H1 (cell line): ENCODE data around the gene TPO. TPM values are rescaled to one million over a fixed set of nuclear protein-coding genes. Genes with fewer than 3 reads are reported as not detected.

Experiments used
- CTCF ChIA-PET: fragments of 300-600 bp; sonication (Branson Sonifier 250); formaldehyde crosslinking; loops from one replicate; lab custom pipeline; 2021; ENCODE audit not compliant: partially characterized antibody; lab: Charles Lee
- POLR2A ChIA-PET: fragments of 300-600 bp; sonication (Branson Sonifier 250); formaldehyde crosslinking; loops from one replicate; lab custom pipeline; 2021; ENCODE audit warnings: inconsistent platforms; ENCODE audit not compliant: partially characterized antibody; lab: Charles Lee
- DNase-seq, 2 experiments: peaks; one replicate each; pipeline versions ENCODE4 v3.0.0 to v3.0.0-alpha.2; 2010 to 2022; ENCODE audit warnings: low spot score in 2 of 2, low read depth in 1 of 2, mixed read lengths in 1 of 2
- FAIRE-seq: peaks from 2 replicates; lab custom pipeline; 2011; peaks lifted over from hg19 to GRCh38; lab: Jason Lieb, UNC
- H2AFZ ChIP-seq: 2 replicates; pipeline ENCODE4 v1.8.1; 2012; ENCODE audit warnings: low read length, inconsistent platforms
- H2AK5ac ChIP-seq: 2 replicates; pipeline ENCODE4 v1.6.1; 2013; ENCODE audit warnings: low read depth, low read length
- H2BK120ac ChIP-seq: replicated peaks from 2 replicates; pipeline ENCODE3; 2013; ENCODE audit warnings: low read depth, low read length, inconsistent platforms
- H2BK12ac ChIP-seq: 2 replicates; pipeline ENCODE4 v1.6.1; 2013; ENCODE audit warnings: low read depth, low read length
- H2BK15ac ChIP-seq: 2 replicates; pipeline ENCODE4 v1.6.1; 2013; ENCODE audit warnings: low read length
- H2BK20ac ChIP-seq: 2 replicates; pipeline ENCODE4 v1.6.1; 2013; ENCODE audit warnings: low read length
- H2BK5ac ChIP-seq: 2 replicates; pipeline ENCODE4 v1.6.1; 2013; ENCODE audit warnings: low read depth, low read length
- H3K14ac ChIP-seq: 2 replicates; pipeline ENCODE4 v1.6.1; 2013; ENCODE audit warnings: inconsistent platforms; ENCODE audit not compliant: insufficient read length
- H3K18ac ChIP-seq: 2 replicates; pipeline ENCODE4 v1.6.1; 2013; ENCODE audit warnings: low read length; ENCODE audit errors: extremely low read depth
- H3K23ac ChIP-seq: 2 replicates; pipeline ENCODE4 v1.6.1; 2013; ENCODE audit warnings: inconsistent platforms; ENCODE audit not compliant: insufficient read length
- H3K23me2 ChIP-seq: 2 replicates; pipeline ENCODE4 v1.6.1; 2013; ENCODE audit warnings: low read depth, low read length
- H3K27ac ChIP-seq: 2 replicates; pipeline ENCODE4 v1.6.1; 2011; ENCODE audit warnings: low read depth, low read length, inconsistent platforms
- H3K27me3 ChIP-seq, 4 experiments: replicated peaks in 1 of 4; 1 replicate in 1 of 4; 2 replicates in 3 of 4; pipeline versions ENCODE4 v1.6.1 to v1.8.1; 2011 to 2013; ENCODE audit warnings: low read length in 3 of 4, mild to moderate bottlenecking in 3 of 4, inconsistent platforms in 2 of 4, mixed read lengths in 2 of 4, moderate library complexity in 1 of 4; ENCODE audit not compliant: control insufficient read depth in 3 of 4, insufficient read depth in 3 of 4; ENCODE audit errors: extremely low read depth in 1 of 4
- H3K36me3 ChIP-seq, 4 experiments: 2 replicates each; pipeline versions ENCODE4 v1.6.1 to v1.8.1; 2011 to 2013; ENCODE audit warnings: mild to moderate bottlenecking in 4 of 4, low read length in 3 of 4, moderate library complexity in 2 of 4, control low read depth in 1 of 4, inconsistent platforms in 1 of 4; ENCODE audit not compliant: insufficient read depth in 4 of 4, control insufficient read depth in 2 of 4
- H3K4ac ChIP-seq: replicated peaks from 2 replicates; pipeline ENCODE3; 2013; ENCODE audit warnings: low read length, low read depth, mixed read lengths, inconsistent platforms; ENCODE audit not compliant: insufficient read length
- H3K4me1 ChIP-seq, 4 experiments: replicated peaks in 1 of 4; 1 replicate in 1 of 4; 2 replicates in 3 of 4; pipeline versions ENCODE4 v1.6.1 to v1.8.1; 2011 to 2013; ENCODE audit warnings: low read length in 3 of 4, inconsistent platforms in 2 of 4, mixed read lengths in 1 of 4; ENCODE audit not compliant: insufficient read depth in 4 of 4, control insufficient read depth in 3 of 4
- H3K4me2 ChIP-seq, 2 experiments: 2 replicates each; pipeline versions ENCODE4 v1.6.1 to v1.8.1; 2011 to 2013; ENCODE audit warnings: low read depth in 2 of 2, low read length in 2 of 2, control low read depth in 1 of 2, inconsistent platforms in 1 of 2, mild to moderate bottlenecking in 1 of 2; ENCODE audit not compliant: insufficient read depth in 1 of 2
- H3K4me3 ChIP-seq, 4 experiments: fragments of 200-600, 300-600 bp in 1 of 4; sonication (generic), shearing (Covaris generic), sonication (Bioruptor Twin) in 1 of 4; 2 replicates each; pipeline versions ENCODE4 v1.5.1 to v1.8.1; 2011 to 2016; ENCODE audit warnings: low read length in 4 of 4, low read depth in 3 of 4, control low read depth in 2 of 4, inconsistent platforms in 2 of 4, mild to moderate bottlenecking in 2 of 4, mixed read lengths in 1 of 4, moderate library complexity in 1 of 4; ENCODE audit not compliant: insufficient read depth in 2 of 4; ENCODE audit errors: extremely low read depth in 1 of 4
- H3K56ac ChIP-seq: replicated peaks from 2 replicates; pipeline ENCODE3; 2013; ENCODE audit warnings: low read depth, mild to moderate bottlenecking, mixed read lengths, low read length, inconsistent platforms; ENCODE audit not compliant: insufficient read length
- H3K79me1 ChIP-seq: 2 replicates; pipeline ENCODE4 v1.6.1; 2013; ENCODE audit warnings: low read depth, low read length, control low read depth
- H3K79me2 ChIP-seq, 2 experiments: 2 replicates each; pipeline versions ENCODE4 v1.6.1 to v1.8.1; 2012 to 2013; ENCODE audit warnings: low read length in 2 of 2, mild to moderate bottlenecking in 2 of 2, inconsistent platforms in 1 of 2; ENCODE audit not compliant: insufficient read depth in 2 of 2, control insufficient read depth in 1 of 2
- H3K9ac ChIP-seq, 4 experiments: replicated peaks in 1 of 4; 1 replicate in 1 of 4; 2 replicates in 3 of 4; pipeline versions ENCODE4 v1.6.1 to v1.8.1; 2011 to 2013; ENCODE audit warnings: low read depth in 3 of 4, low read length in 3 of 4, control low read depth in 2 of 4, mild to moderate bottlenecking in 2 of 4, moderate library complexity in 2 of 4, inconsistent platforms in 1 of 4; ENCODE audit errors: extremely low read depth in 1 of 4
- H3K9me3 ChIP-seq, 2 experiments: 2 replicates each; pipeline versions ENCODE4 v1.6.1 to v1.8.1; 2012 to 2013; ENCODE audit warnings: mild to moderate bottlenecking in 2 of 2, moderate library complexity in 2 of 2, control low read depth in 1 of 2, inconsistent platforms in 1 of 2, low read depth in 1 of 2, low read length in 1 of 2, mixed read lengths in 1 of 2; ENCODE audit not compliant: insufficient read depth in 2 of 2
- H4K20me1 ChIP-seq, 2 experiments: replicated peaks in 1 of 2; 2 replicates each; pipeline versions ENCODE3 to v1.8.1; 2011 to 2013; ENCODE audit warnings: inconsistent platforms in 2 of 2, low read length in 2 of 2, mild to moderate bottlenecking in 1 of 2; ENCODE audit not compliant: insufficient read depth in 2 of 2, control insufficient read depth in 1 of 2
- H4K5ac ChIP-seq: 2 replicates; pipeline ENCODE4 v1.6.1; 2013; ENCODE audit warnings: low read length, low read depth, mixed read lengths, inconsistent platforms; ENCODE audit not compliant: insufficient read length
- H4K8ac ChIP-seq: 2 replicates; pipeline ENCODE4 v1.8.0; 2013; ENCODE audit warnings: mild to moderate bottlenecking, moderate library complexity, low read length, inconsistent platforms; ENCODE audit not compliant: insufficient read depth; ENCODE audit errors: extremely low read depth
- H4K91ac ChIP-seq: replicated peaks from 2 replicates; pipeline ENCODE3; 2013; ENCODE audit warnings: low read length, mixed read lengths, inconsistent platforms; ENCODE audit not compliant: insufficient read length
- CHD2 ChIP-seq: IDR thresholded peaks from 2 replicates; pipeline ENCODE4 v1.6.1; 2012; ENCODE audit warnings: low read length, improper control_type of control experiment
- CREB1 ChIP-seq: IDR thresholded peaks from 2 replicates; pipeline ENCODE4 v1.6.1; 2012; ENCODE audit warnings: inconsistent platforms
- KDM4A ChIP-seq: IDR thresholded peaks from one replicate; pipeline ENCODE4 v1.7.1; 2012; ENCODE audit warnings: low read depth, mild to moderate bottlenecking, moderate library complexity, low read length, inconsistent platforms; ENCODE audit not compliant: severe bottlenecking
- RNF2 ChIP-seq: fragments of 200-900, 300-1000 bp; sonication (generic); IDR thresholded peaks from 2 replicates; pipeline ENCODE4 v1.7.1; 2016; ENCODE audit warnings: borderline replicate concordance, low read depth, mild to moderate bottlenecking, antibody characterized with exemption, low read length; ENCODE audit not compliant: poor library complexity, severe bottlenecking; ENCODE audit errors: missing control alignments
- SIN3A ChIP-seq, 2 experiments: IDR thresholded peaks in 1 of 2; conservative IDR thresholded peaks in 1 of 2; 2 replicates each; pipeline ENCODE4 v1.6.1; 2011 to 2012; ENCODE audit warnings: low read length in 2 of 2, improper control_type of control experiment in 1 of 2, low read depth in 1 of 2, mild to moderate bottlenecking in 1 of 2
- TBP ChIP-seq: IDR thresholded peaks from 2 replicates; pipeline ENCODE4 v1.6.1; 2011; ENCODE audit warnings: low read depth, low read length, improper control_type of control experiment
- WGBS, 2 experiments: shearing (Covaris generic) in 1 of 2; methylation state at CpG; one replicate each; pipeline versions ENCODE4 v1.1.6 to v1.1.7; 2013 to 2015; ENCODE audit warnings: low lambda C conversion rate in 2 of 2, mixed read lengths in 2 of 2, inconsistent platforms in 1 of 2, low coverage in 1 of 2, missing lambda C conversion rate in 1 of 2; ENCODE audit not compliant: insufficient replicate concordance in 2 of 2, insufficient coverage in 1 of 2, insufficient read length in 1 of 2; ENCODE audit errors: extremely low coverage in 1 of 2, missing lambda C conversion rate in 1 of 2; 5-methylcytosine and 5-hydroxymethylcytosine counted together
- polyA plus RNA-seq, 7 experiments: library from polyadenylated mRNA; depleted of rRNA in 3 of 7; stranded (reverse) in 5 of 7; unstranded in 2 of 7; fragments of >200 nt in 5 of 7; fragments of 200-250 nt in 2 of 7; gene quantifications; 1 replicate in 5 of 7; 2 replicates in 1 of 7; 4 replicates in 1 of 7; pipeline versions ENCODE4 v1.2.1 to v1.2.3, GENCODE V29; 2011 to 2013; ENCODE audit warnings: missing spikeins in 2 of 7, mixed read lengths in 2 of 7
- total RNA-seq: library from RNA; stranded (reverse); fragmentation: NEBNext Ultra II Directional; extraction: Animal tissue kit (Norgen Biotek cat#: 25700); gene quantifications from 2 replicates; pipeline ENCODE4 v1.2.1, GENCODE V29; 2021

TPO gene
- total and polyA plus RNA-seq, 2 of the 8 experiments (the other 6 are each of a cell fraction or from before 2014, with no cell fraction given) = not detected

DNA sequence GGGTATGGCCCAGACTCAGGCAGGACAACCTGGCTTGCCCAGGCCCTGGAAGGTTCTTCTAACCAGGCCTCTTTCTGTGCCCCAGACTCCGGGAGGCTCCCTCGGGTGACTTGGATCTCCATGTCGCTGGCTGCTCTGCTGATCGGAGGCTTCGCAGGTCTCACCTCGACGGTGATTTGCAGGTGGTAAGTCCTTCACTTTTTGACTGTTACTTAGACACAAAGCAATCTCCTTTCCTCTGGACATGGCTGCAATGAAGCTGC lies 103.5 kb downstream of the TPO start:
- H3K4me2 ChIP-seq = no peak overlapping the region
- no peaks in the 10 kb centered on the region for H3K79me2 ChIP-seq
- no peak overlapping the region for H3K27ac ChIP-seq
- H2BK5ac ChIP-seq = no peak overlapping the region
- H3K56ac ChIP-seq = no peak overlapping the region
- no peak overlapping the region for H4K91ac ChIP-seq
- H4K5ac ChIP-seq = no peak overlapping the region
- 91% methylated on average over 7 of the region's 7 CpGs; no CpG with 5 or more reads in 1 of the 2 experiments for WGBS, 2 experiments
- H3K9ac ChIP-seq = no peak overlapping the region
- H3K14ac ChIP-seq = no peak overlapping the region
- no peak overlapping the region for H3K4me3 ChIP-seq
- H2BK120ac ChIP-seq = no peak overlapping the region
- DNase-seq (no peak), FAIRE-seq (no peak)
- no peaks in the 10 kb centered on the region for H3K79me1 ChIP-seq
- H2BK15ac ChIP-seq = no peak overlapping the region
- no peak overlapping the region for H2BK12ac ChIP-seq
- ChIA-PET CTCF (interaction anchor here (1.0 to 1.3 kb wide), 5 partner anchors 22 to 34 kb away, joined by 3 read pairs; no protein-coding TSS in a partner anchor), POLR2A (no interaction called here)
- H3K4me1 ChIP-seq = no peaks in the 10 kb centered on the region
- H3K9me3 ChIP-seq = no peaks in the 10 kb centered on the region
- H3K18ac ChIP-seq = no peak overlapping the region
- no peaks in the 10 kb centered on the region for H3K27me3 ChIP-seq
- H4K20me1 ChIP-seq = peaks cover 0 to 1% of the 10 kb centered on the region in 2 experiments
- H2BK20ac ChIP-seq = no peak overlapping the region
- no peak overlapping the region for H3K4ac ChIP-seq
- H4K8ac ChIP-seq = peak overlapping the region; percentile 11; the same call in 1 of the 2 replicates
- H3K23me2 ChIP-seq = no peaks in the 10 kb centered on the region
- no peak overlapping the region for H3K23ac ChIP-seq
- H2AK5ac ChIP-seq = no peak overlapping the region
- no peaks in the 10 kb centered on the region for H3K36me3 ChIP-seq
- no peak overlapping the region for H2AFZ ChIP-seq
- TF ChIP-seq CREB1 = no peak
- no peak for TF ChIP-seq RNF2
- TF ChIP-seq TBP = no peak
- no peak for TF ChIP-seq KDM4A
- no peak for TF ChIP-seq CHD2
- no peak for TF ChIP-seq SIN3A (conservative IDR thresholded peaks at IDR 0.05 in 1 of 2, IDR thresholded peaks at IDR 0.05 in 1 of 2; ENCODE audit: low read depth in 1 of 2, low read length in 2 of 2)
